Measurements from ENCODE around the gene PRRX2.
A peak's percentile ranks its signal among the peaks of the same experiment; 100 is the strongest.
"Not testable (repeated sequence)": the region's sequence is repeated elsewhere in the genome, so short reads cannot be mapped to it uniquely, and the experiment has no call there.

Gene PRRX2

GRCh38 chr9:129739432-129739831 is 74.0 kb downstream of the PRRX2 start:
- DNase-seq, result no peak

GRCh38 chr9:129740174-129740573 is 74.7 kb downstream of the PRRX2 start:
- peak; percentile 56 for DNase-seq

GRCh38 chr9:129740666-129741464 is 75.4 kb downstream of the PRRX2 start:
- no peak for DNase-seq

GRCh38 chr9:129745200-129745599 is 79.8 kb downstream of the PRRX2 start:
- DNase-seq, result no peak

GRCh38 chr9:129746092-129746777 is 80.8 kb downstream of the PRRX2 start:
- no peak for DNase-seq

- no peak for DNase-seq
Observed at GRCh38 chr9:129748249-129748648, 82.8 kb downstream of the PRRX2 start.

- DNase-seq, result not testable (repeated sequence)
Observed at GRCh38 chr9:129749052-129749451, 83.6 kb downstream of the PRRX2 start.

- DNase-seq, result no peak
Observed at GRCh38 chr9:129749575-129749974, 84.1 kb downstream of the PRRX2 start.

GRCh38 chr9:129750013-129750638 is 84.7 kb downstream of the PRRX2 start:
- DNase-seq, result peak; percentile 98

- DNase-seq, result peak; percentile 63
Observed at GRCh38 chr9:129751841-129752801, 86.7 kb downstream of the PRRX2 start.

GRCh38 chr9:129752900-129753729 is 87.7 kb downstream of the PRRX2 start, which contains the start of gene PTGES:
Gene PTGES (minus strand): TSS chr9:129753042. CDS start chr9:129753012, 30 bp downstream.
- DNase-seq, result peak; percentile 97

GRCh38 chr9:129755151-129755550 is 89.7 kb downstream of the PRRX2 start:
- no peak for DNase-seq

- no peak for DNase-seq
Observed at GRCh38 chr9:129756191-129756590, 90.7 kb downstream of the PRRX2 start.

GRCh38 chr9:129757045-129757444 is 91.6 kb downstream of the PRRX2 start:
- DNase-seq, result no peak

- no peak for DNase-seq
Observed at GRCh38 chr9:129759319-129759718, 93.9 kb downstream of the PRRX2 start.

- peak; percentile 64 for DNase-seq
Observed at GRCh38 chr9:129759804-129760502, 94.5 kb downstream of the PRRX2 start.

GRCh38 chr9:129760784-129761183 is 95.3 kb downstream of the PRRX2 start:
- DNase-seq, result not testable (repeated sequence)

- DNase-seq, result peak; percentile 60
Observed at GRCh38 chr9:129761293-129761900, 96.0 kb downstream of the PRRX2 start.

- DNase-seq, result peak; percentile 81
Observed at GRCh38 chr9:129761901-129762369, 96.5 kb downstream of the PRRX2 start.

- not testable (repeated sequence) for DNase-seq
Observed at GRCh38 chr9:129762370-129762984, 97.0 kb downstream of the PRRX2 start.
